ENCODE data around the gene ENPP6. TPM values are rescaled to one million over a fixed set of nuclear protein-coding genes. Genes with fewer than 3 reads are reported as not detected.

The ENPP6 gene
- total RNA-seq, 4 donors from 2014 or later: 0.97 TPM; not detected in 3

DNA sequence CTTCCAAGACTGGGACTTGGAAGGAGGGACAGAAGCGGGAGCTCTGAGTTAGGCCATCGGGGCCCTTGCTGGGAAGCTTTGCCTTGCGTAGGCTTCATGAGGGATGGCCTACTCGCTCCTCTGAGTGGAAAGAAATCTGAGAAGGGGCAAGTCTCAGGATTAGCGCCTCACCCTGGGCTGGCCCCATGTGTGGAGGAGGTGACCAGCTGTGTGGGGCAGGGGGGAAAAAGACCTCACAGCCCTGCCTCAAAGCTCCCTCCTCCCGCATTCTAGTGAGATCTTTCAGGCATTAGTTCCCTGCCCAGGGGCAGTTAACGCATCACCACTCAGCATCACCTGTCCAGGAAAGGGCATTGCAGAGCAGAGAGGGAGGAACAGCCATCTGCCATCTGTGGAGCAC lies 156.1 kb downstream of the ENPP6 start:
- Histone ChIP-seq H3K36me3 (no peaks in the 10 kb centered on the region), H3K4me1 (no peaks in the 10 kb centered on the region), H3K27me3 (no peaks in the 10 kb centered on the region), H3K4me3 (no peak overlapping the region), H3K9me3 (no peaks in the 10 kb centered on the region), H3K27ac (no peak overlapping the region)
- intact Hi-C loops (cut with DNase I; ENCODE audit: low total_unique reads): no loop called here
- TF ChIP-seq POLR2A (IDR thresholded peaks at IDR 0.05): no peak
- TF ChIP-seq, protein P1, sequence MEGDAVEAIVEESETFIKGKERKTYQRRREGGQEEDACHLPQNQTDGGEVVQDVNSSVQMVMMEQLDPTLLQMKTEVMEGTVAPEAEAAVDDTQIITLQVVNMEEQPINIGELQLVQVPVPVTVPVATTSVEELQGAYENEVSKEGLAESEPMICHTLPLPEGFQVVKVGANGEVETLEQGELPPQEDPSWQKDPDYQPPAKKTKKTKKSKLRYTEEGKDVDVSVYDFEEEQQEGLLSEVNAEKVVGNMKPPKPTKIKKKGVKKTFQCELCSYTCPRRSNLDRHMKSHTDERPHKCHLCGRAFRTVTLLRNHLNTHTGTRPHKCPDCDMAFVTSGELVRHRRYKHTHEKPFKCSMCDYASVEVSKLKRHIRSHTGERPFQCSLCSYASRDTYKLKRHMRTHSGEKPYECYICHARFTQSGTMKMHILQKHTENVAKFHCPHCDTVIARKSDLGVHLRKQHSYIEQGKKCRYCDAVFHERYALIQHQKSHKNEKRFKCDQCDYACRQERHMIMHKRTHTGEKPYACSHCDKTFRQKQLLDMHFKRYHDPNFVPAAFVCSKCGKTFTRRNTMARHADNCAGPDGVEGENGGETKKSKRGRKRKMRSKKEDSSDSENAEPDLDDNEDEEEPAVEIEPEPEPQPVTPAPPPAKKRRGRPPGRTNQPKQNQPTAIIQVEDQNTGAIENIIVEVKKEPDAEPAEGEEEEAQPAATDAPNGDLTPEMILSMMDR (IDR thresholded peaks at IDR 0.05): no peak
- DNase-seq: no peak

DNA sequence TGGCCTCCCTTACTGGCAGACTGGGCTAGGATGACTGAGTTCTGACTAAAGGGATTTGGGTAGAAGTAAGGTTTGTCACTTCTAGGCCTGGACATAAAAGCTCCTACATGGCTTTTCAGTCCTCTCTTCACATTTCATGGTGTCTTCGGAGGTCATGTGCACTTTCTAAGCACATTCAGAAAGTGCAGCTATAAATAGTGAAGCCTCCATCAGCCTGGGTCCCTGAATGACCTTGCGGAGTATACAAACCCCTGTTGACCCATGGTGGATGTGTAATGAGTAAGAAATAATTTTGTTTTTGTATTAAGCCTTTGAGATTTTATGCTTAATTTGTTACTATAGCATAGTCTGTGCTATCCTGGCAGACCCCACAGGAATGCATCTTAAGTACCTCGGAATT lies 158.6 kb downstream of the ENPP6 start:
- no peak overlapping the region for H3K4me3 ChIP-seq
- H3K27ac ChIP-seq: no peak overlapping the region
- H3K36me3 ChIP-seq: no peaks in the 10 kb centered on the region
- DNase-seq: no peak
- intact Hi-C loops (cut with DNase I; ENCODE audit: low total_unique reads): no loop called here
- no peaks in the 10 kb centered on the region for H3K27me3 ChIP-seq
- no peaks in the 10 kb centered on the region for H3K9me3 ChIP-seq
- no peak for TF ChIP-seq POLR2A (IDR thresholded peaks at IDR 0.05)
- TF ChIP-seq, protein P1 (IDR thresholded peaks at IDR 0.05): no peak
- no peaks in the 10 kb centered on the region for H3K4me1 ChIP-seq

- intact Hi-C loops (cut with DNase I; ENCODE audit: low total_unique reads): no loop called here
- H3K27me3 ChIP-seq: no peaks in the 10 kb centered on the region
- H3K4me1 ChIP-seq: no peaks in the 10 kb centered on the region
- no peak overlapping the region for H3K27ac ChIP-seq
- no peak overlapping the region for H3K4me3 ChIP-seq
- no peaks in the 10 kb centered on the region for H3K36me3 ChIP-seq
- no peak for DNase-seq
- H3K9me3 ChIP-seq: no peaks in the 10 kb centered on the region
- no peak for TF ChIP-seq POLR2A (IDR thresholded peaks at IDR 0.05)
- TF ChIP-seq, protein P1 (IDR thresholded peaks at IDR 0.05): no peak
Measured at GRCh38 chr4:184058026-184058425, 159.6 kb downstream of the ENPP6 start.

DNA sequence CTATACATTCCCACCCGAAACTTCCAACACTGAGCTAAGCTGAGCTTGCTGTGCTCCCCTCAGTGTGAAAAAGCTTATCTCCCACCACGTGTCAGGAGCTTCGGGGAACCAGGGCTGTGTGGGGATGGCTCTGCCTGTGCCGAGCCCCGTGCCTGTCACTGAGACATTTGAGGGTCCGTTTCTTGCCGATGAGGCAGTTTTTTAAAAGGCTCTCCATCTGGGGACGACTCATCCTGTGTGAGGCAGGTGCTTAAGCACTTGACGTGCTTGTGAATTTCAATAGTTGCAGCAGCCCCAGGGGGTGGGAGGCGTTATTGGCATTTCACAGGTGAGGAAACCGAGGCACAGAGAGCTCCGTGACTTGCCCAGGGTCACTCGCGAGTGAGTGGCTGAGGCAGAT lies 160.8 kb downstream of the ENPP6 start:
- intact Hi-C loops (cut with DNase I; ENCODE audit: low total_unique reads): no loop called here

GRCh38 chr4:184053434-184053833 lies 164.2 kb downstream of the ENPP6 start:
- no peak for DNase-seq
- intact Hi-C loops (cut with DNase I; ENCODE audit: low total_unique reads): no loop called here
- Histone ChIP-seq H3K27me3 (no peaks in the 10 kb centered on the region), H3K9me3 (no peaks in the 10 kb centered on the region), H3K36me3 (no peaks in the 10 kb centered on the region), H3K4me3 (no peak overlapping the region), H3K27ac (no peak overlapping the region), H3K4me1 (no peaks in the 10 kb centered on the region)
- no peak for TF ChIP-seq POLR2A (IDR thresholded peaks at IDR 0.05)
- TF ChIP-seq, protein P1 (IDR thresholded peaks at IDR 0.05): no peak

More for the DNA sequence above, 160.8 kb downstream of the ENPP6 start:
- Histone ChIP-seq H3K4me3 (no peak overlapping the region), H3K9me3 (no peaks in the 10 kb centered on the region), H3K27ac (no peak overlapping the region), H3K4me1 (no peaks in the 10 kb centered on the region), H3K36me3 (no peaks in the 10 kb centered on the region), H3K27me3 (no peaks in the 10 kb centered on the region)
- no peak for DNase-seq
- TF ChIP-seq, protein P1 (IDR thresholded peaks at IDR 0.05): no peak
- no peak for TF ChIP-seq POLR2A (IDR thresholded peaks at IDR 0.05)

Data from uterus (tissue), 4 donors.